ENCODE measurements around the gene KAT7.

GRCh38 chr17:49784636-49785035 is 3.8 kb upstream of the KAT7 start:
- TF ChIP-seq MAX (IDR thresholded peaks at IDR 0.05), result no peak
- TF ChIP-seq EZH2 (IDR thresholded peaks at IDR 0.05; ENCODE audit: low read depth, low read length, severe bottlenecking), result no peak
- TF ChIP-seq USF2 (IDR thresholded peaks at IDR 0.05; ENCODE audit: low read length), result no peak
- no peak for TF ChIP-seq HDAC2 (IDR thresholded peaks at IDR 0.05; ENCODE audit: borderline replicate concordance in 1 of 2, low read depth in 2 of 2, low read length in 2 of 2)
- no peak for TF ChIP-seq CBX8 (IDR thresholded peaks at IDR 0.05; ENCODE audit: borderline replicate concordance, low read depth, low read length)
- no peak for TF ChIP-seq CREB1 (IDR thresholded peaks at IDR 0.05)
- TF ChIP-seq POLR2AphosphoS5 (IDR thresholded peaks at IDR 0.05; ENCODE audit: low read depth, low read length), result no peak
- TF ChIP-seq, protein P1, sequence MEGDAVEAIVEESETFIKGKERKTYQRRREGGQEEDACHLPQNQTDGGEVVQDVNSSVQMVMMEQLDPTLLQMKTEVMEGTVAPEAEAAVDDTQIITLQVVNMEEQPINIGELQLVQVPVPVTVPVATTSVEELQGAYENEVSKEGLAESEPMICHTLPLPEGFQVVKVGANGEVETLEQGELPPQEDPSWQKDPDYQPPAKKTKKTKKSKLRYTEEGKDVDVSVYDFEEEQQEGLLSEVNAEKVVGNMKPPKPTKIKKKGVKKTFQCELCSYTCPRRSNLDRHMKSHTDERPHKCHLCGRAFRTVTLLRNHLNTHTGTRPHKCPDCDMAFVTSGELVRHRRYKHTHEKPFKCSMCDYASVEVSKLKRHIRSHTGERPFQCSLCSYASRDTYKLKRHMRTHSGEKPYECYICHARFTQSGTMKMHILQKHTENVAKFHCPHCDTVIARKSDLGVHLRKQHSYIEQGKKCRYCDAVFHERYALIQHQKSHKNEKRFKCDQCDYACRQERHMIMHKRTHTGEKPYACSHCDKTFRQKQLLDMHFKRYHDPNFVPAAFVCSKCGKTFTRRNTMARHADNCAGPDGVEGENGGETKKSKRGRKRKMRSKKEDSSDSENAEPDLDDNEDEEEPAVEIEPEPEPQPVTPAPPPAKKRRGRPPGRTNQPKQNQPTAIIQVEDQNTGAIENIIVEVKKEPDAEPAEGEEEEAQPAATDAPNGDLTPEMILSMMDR (IDR thresholded peaks at IDR 0.05; ENCODE audit: control extremely low read depth in 1 of 3, insufficient read depth in 1 of 3, low read depth in 1 of 3, low read length in 3 of 3), result no peak
- TF ChIP-seq GABPA (IDR thresholded peaks at IDR 0.05; ENCODE audit: borderline replicate concordance, insufficient read depth, low read length), result no peak
- TF ChIP-seq E2F6 (IDR thresholded peaks at IDR 0.05), result no peak
- TF ChIP-seq POLR2A (IDR thresholded peaks at IDR 0.05; ENCODE audit: control extremely low read depth in 1 of 2, low read depth in 2 of 2, low read length in 2 of 2), result no peak
- TF ChIP-seq ATF3 (IDR thresholded peaks at IDR 0.05; ENCODE audit: insufficient read depth, low read depth, low read length), result no peak
- no peak for TF ChIP-seq TBP (IDR thresholded peaks at IDR 0.05; ENCODE audit: low read depth, low read length)

Data from H1 (cell line).